GM21576 (cell line): ENCODE results near the gene IRF4.

ENCODE experiments used
- ATAC-seq: cut with Tn5 transposase; IDR thresholded peaks from one replicate; pipeline ENCODE4 v1.9.1; 2021; ENCODE audit warnings: mild to moderate bottlenecking, moderate library complexity; ENCODE audit not compliant: unreplicated experiment

The IRF4 gene

GRCh38 chr6:436308-437036, 44.9 kb downstream of the IRF4 start:
- no peak for ATAC-seq

- ATAC-seq = no peak
These were observed 45.5 kb downstream of the IRF4 start for GRCh38 chr6:437037-437392.

GRCh38 chr6:438634-439170, 47.1 kb downstream of the IRF4 start:
- no peak for ATAC-seq

DNA sequence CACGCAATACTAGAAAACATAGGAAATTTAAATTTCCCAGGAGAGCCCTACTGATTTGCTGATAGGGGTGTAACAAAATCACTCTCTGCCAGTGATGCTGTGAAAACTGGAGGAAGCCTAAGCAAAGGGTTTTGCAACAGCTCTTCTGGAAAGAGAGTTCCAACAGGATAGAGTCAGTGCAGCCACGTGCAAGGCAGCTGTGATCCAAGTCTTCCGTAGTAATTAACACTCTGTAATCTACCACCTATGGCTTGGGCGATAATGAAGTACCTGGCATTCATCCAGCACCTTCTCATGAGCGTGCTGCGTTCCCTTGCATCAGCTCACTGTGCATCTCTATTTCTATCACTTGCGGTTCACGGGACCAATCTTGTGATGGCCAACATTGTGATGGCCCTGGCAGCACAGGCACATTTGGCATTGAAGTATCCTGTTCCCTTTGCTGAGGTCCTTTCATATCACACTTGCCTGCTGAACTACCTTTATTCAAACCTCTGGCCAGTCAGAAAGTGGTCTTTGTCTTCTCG, 48.2 kb downstream of the IRF4 start:
- ATAC-seq = no peak

DNA sequence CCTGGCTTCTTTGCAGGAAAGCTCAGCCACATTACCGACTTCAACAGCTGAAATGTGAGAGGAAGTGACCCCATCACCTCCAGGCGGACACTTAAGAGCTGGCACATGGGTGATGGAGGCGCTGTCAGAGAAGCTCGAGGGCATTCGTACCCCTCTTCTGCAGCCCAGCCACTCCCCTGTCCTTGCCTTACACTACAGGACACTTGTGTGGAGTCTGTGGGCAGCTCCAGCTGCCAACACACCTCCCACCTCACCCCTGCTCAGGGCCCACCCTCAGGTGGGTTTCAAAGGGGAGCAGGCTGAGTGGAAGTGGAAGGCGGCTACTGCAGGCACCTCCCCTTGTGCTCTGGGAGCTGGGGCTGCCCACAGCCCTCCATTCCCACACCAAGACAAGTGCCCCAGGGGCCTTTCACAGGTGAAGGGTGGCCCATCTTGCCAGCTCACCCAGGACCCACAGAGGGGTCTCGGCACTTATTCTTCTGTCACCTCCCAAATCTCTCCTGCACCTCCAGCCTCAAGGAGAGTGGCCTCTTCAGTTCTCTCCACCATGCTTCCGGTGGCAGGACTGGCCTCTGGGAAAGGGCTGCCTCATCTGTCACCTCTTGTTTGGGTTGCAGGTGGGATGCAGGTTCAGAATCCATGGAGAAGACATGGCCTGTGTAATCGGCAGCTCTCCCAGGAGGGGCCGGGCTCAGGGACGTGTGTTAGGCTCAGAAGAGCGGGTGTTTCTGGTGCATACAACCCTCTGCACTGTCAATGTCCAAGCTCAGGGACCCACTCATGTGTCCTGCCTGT, 49.8 kb downstream of the IRF4 start:
- ATAC-seq = no peak

DNA sequence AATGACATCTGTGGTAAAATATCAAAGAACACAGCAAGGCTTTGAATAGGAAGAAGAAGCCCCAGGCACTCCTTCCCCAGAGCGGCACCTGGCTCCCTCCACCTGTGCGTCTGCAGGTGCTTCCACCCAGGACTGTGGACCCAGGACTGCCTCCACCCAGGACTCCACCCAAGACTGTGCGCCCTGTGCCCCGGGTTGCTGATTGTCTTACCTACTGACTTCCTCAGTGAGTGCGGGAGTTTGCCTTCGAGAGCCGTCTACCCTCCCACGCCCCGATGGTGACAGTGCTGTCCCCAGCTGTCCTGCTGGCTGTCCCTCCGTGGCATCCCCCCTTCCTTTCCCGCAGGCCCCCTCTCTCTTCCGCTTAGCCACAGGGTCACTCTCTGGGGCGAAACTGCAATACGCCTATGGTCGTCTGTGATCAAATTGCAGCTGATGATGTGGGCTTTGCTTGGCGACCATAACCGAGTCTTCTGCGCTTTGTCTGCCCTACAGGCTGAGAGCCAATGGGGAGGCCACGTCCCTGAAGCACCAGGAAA, 52.1 kb downstream of the IRF4 start:
- ATAC-seq = no peak

DNA sequence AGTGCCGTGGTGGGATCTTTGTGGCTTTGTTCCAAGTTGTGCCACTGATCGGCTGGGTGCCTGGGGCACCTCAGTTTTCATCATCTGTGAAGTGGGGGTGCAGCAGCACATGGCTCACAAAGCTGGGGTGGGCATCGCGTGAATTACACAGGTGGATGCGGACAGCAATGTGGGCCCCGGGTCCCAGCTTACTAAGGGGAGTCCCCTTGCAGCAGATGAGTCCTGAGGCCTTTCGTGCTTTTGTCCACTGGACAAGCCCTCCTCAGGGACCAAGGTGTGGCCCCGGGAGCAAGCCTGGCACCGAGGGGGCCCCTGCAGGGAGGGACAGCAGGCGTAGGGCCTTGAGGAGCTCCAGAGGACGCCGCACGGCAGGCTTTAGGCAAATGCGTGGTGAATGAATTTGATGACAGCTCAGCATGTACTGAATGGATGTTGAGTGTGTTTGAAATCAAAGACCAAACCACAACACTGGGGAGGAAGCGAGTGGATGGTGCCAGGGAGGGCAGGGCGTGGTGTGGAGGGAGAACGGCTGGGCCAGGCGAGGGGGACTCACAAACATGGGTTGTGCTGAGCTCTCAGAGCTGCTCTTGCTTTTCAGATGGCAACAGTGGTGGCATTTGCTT, 53.2 kb downstream of the IRF4 start:
- no peak for ATAC-seq

DNA sequence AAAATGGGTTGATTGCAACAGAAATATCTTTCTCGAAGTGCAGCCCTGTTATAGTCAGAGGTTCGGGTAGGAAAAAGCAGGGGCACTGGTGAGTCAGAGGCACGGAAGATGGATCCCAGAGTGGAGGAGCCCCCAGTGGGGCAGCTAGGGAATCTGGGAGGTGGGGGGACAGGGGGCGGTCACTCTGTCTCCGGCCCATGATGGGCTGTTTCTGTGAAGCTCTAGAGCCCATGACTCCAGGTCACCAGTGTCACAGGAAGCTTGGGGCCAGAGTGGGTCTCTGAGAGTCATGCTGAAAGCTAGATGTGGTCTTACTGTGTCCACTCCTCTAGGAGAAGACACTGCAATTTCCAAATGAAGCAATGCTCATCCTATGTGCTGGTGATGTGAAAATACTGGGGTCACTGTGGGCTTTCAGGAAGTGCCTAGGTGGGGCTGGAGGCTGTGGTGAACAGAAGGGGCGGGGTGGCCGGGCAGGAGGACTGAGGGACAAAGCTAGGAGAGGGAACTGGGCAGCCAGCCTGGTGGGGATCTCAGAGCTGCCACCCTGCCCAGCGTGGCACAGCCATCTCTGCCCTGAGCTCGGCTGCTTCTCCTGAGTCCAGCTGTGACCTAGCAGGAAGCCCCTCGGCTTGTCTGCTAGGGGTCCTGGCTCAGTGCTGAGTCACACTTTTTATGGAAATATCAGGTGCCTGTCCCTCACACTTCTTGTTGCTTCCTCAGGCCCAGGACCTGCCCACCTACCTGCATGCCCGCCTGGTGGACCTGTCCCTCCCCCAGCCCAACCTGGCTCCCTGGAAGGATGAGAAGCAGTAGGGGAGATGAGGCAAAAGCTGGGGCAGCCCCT, 54.2 kb downstream of the IRF4 start:
- ATAC-seq = no peak

DNA sequence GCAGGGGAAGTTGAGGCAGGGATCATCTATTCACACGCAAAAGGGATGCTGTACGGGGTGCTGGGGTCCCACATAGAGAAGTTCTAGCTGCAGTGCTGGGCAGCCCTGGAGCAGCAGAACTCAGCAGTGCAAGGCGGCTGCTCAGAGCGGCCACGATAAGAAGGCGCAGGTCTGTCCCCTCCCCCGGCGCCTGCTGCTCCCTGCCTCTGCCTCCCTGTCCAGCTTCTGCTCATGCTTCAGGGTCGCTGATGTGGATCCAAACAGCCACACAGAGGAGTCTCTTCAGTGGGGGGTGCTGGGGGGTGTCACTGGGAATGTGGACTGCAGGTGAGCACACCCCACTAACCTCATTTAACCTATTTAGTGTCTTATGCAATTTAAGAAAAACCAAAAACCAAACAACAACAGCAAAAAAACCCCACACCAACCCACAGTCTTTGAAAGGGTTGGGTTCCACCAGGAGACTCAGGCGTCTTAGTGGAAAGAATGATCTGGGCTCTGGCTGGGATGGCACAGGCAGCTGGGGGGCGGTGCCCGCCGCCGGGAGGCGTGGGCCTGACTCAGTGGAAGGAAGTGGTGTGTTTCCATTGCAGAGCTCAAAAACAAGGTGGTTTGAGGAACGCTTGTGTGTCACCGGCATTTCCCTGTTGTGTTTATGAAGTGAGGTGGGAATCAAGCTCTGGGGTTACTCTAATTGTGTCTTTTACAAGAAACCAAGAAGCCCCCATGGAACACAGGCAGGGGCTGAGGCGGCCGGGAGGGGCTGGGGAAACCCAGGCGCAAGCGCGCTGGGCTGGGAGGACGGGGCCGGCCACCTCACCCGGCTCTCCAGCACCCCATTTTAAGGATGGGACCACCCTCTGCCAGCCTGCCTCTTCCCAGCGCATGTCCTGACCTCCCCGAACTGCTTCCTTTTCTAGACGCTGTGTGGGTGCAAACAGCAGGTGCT, 55.1 kb downstream of the IRF4 start:
- ATAC-seq = no peak

GRCh38 chr6:447381-448165, 56.0 kb downstream of the IRF4 start:
- ATAC-seq = no peak

DNA sequence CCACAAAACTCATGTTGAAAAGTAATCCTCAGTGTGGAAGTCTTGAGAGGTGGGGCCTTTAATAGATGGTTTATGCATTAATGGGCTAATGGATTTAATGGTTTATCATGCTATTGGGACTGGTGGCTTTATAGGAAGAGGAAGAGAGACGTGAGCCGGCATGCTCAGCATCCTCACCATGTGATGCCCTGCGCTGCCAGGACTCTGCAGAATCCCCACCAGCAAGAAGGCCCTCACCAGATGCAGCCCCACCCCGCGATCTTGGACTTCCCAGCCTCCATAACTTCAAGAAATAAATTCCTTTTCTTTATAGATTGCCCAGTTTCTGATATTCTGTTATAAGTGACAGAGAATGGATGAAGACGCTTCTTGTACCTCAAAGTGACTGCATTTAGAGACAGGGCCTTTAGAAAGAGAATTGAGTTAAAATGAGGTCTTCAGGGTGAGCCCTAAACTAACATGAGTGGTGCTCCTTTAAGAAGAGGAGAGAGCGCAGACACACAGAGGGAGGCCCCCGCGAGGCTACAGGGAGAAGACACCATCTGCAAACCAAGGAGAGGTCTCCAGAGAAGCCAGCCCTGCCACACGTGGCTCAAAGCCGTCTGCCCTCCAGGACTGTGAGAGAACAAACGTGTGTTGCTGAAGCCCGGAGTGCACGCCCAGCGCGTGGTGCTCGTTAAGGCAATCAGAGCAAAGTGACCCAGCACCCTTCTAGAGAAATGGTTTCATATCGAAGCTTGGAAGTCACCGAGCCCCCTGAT, 56.9 kb downstream of the IRF4 start:
- ATAC-seq = no peak

DNA sequence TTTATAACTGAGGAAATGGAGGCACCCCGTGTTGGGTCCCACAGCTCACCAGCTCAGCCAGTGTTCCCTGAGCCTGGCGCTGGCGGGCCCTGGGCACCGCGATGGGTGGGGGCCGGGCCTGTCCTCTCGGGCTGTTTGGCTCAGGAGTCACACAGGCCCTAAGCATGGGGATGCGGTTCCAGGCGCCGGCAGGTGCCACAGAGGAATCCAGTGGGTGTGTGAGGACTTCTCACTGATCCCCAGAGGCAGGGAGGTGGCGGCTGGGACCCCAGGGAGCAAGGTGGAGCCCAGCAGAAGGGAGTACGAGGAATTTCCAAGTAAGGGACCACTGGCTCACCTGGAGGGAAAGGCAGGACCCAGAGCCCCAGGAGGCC, 57.5 kb downstream of the IRF4 start:
- ATAC-seq = no peak

DNA sequence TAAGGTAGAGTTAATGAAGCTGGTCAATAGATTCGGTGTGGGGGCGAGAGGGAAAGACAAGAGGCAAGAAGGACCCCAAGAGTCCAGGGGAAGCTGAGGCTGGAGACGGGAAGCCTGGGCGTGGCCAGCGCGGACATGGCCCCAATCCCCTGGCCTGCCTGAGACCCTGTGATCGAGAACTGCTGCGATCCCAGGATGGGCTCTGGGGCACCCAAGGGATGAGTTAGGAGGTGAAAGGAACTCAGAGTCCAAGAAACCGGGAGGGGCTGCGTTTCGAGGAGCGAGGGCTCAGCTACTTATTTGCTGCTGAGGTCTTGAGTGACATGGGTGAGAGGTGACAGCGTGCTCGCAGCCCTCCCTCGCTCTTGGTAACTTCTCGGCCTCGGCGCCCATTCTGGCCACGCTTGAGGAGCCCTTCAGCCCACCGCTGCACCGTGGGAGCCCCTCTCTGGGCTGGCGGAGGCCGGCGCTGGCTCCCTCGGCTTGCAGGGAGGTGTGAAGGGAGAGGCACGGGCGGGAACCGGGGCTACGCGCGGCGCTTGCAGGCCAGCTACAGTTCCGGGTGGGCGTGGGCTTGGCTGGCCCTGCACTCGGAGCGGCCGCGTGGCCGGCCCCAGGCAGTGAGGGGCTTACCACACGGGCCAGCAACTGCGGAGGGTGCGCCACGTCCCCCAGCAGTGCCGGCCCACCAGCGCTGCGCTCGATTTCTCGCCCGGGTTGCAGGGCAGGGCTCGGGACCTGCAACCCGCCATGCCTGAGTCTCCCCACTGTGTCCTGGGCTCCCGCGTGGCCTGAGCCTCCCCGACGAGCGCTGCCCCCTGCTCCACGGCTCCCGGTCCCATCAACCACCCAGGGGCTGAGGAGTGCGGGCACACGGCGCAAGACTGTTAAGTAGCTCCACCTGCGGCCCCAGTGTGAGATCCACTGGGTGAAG, 58.2 kb downstream of the IRF4 start:
- ATAC-seq = no peak

- ATAC-seq = no peak
These were observed 59.8 kb downstream of the IRF4 start for GRCh38 chr6:451336-451735.

DNA sequence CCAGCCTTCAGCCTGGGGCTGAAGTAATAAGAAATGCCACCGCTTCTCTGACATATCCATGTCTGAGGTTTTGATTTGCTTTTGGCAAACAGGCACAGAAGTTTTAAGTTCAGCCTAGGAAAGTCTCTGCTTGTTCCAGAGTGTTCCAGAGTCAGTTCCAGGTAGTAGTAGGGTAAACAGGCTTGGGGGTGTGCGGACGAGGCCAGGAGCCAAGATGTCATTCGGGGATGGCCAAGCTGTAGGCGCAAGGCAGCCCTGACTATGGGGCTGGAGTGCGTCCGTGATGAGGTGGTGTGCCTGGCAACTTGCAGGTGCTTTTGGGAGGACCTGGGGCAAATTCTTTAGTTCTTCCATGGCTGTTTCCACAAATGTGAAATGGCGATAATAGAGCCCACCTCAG, 60.3 kb downstream of the IRF4 start:
- ATAC-seq = no peak

DNA sequence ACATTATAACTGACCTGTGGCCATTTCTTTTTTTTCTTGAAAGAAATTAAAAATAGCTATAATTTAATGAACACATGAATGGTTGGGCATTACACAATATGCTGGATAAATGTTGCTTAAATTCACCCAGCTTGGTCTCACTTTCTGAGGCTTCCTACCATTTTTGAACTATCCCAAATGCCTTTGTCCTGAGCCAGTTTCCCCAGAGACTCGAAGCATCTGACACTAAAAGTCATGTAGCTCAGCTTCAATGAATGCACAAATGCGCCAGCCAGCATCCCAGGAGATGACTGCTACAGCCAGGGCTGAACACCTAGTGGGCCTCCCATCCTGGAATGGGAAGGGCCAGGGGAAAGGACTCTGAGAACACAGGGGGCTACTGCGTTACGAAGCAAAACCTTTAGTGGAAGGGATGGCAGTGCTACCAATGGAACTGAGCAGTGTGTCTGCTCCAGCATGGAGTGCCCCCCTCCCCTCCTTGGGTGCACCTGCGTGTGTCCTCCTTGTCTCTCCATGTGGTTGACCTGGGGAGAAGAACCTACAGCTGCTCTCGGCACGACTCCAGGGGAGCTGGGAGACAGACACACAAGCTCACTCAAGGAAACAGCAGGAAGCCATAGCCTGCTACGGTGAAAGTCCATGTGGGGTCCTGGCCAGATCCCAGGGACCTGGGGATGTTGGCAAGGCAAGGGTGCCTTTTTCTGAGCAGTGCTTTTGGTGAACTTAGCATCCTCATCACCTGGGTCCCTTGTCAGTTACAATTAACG, 60.9 kb downstream of the IRF4 start:
- ATAC-seq = no peak
